ENCODE measurements around the gene KRTAP10-2.

GRCh38 chr21:44510508-44511218, 40.6 kb downstream of the KRTAP10-2 start:
- TF ChIP-seq GATA2 (IDR thresholded peaks at IDR 0.05; ENCODE audit: low read depth, low read length) (no peak), GATA3 (IDR thresholded peaks at IDR 0.05; ENCODE audit: low read depth, low read length) (no peak)

Data from SH-SY5Y (cell line).